SK-N-SH (cell line): ENCODE data around the gene TMEM187. TPM values are rescaled to one million over a fixed set of nuclear protein-coding genes. Genes with fewer than 3 reads are reported as not detected.

Source experiments
- CTCF ChIA-PET: fragments of 300-600, 350-600 bp; formaldehyde crosslinking; extraction: SDS; loops from one replicate; lab custom pipeline; 2021; lab: Yijun Ruan, JAX
- POLR2A ChIA-PET: fragments of 350-600 bp; sonication (Branson Sonifier 250); formaldehyde crosslinking; extraction: SDS; loops from one replicate; lab custom pipeline; 2020; ENCODE audit warnings: antibody characterized with exemption, inconsistent platforms; lab: Yijun Ruan, JAX
- DNase-seq: peaks from one replicate; pipeline ENCODE4 v3.0.0; 2012
- H2AFZ ChIP-seq: fragments of 200-600 bp; sonication (generic); 2 replicates; pipeline ENCODE4 v1.8.1; 2016; ENCODE audit warnings: antibody characterized with exemption, mild to moderate bottlenecking, low read depth
- H3F3A ChIP-seq: fragments of 200-600 bp; sonication (generic); replicated peaks from 2 replicates; pipeline ENCODE3; 2016; ENCODE audit warnings: antibody characterized with exemption, mild to moderate bottlenecking; ENCODE audit not compliant: insufficient read depth
- H3K27ac ChIP-seq, 2 experiments: fragments of 200-500 bp in 1 of 2; fragments of 200-600 bp in 1 of 2; sonication (Bioruptor generic) in 1 of 2; sonication (generic), shearing (Covaris generic) in 1 of 2; 2 replicates each; pipeline versions ENCODE4 v1.5.1 to v1.6.1; 2014 to 2016; ENCODE audit warnings: low read depth in 2 of 2, inconsistent platforms in 1 of 2, low read length in 1 of 2, mild to moderate bottlenecking in 1 of 2, mixed read lengths in 1 of 2
- H3K27me3 ChIP-seq: fragments of 200-600 bp; sonication (generic), shearing (Covaris generic); 2 replicates; pipeline ENCODE4 v1.6.1; 2016; ENCODE audit warnings: mixed run types; ENCODE audit not compliant: insufficient read depth
- H3K36me3 ChIP-seq, 2 experiments: fragments of 200-500 bp in 1 of 2; fragments of 200-600 bp in 1 of 2; sonication (Bioruptor generic) in 1 of 2; sonication (generic) in 1 of 2; replicated peaks in 1 of 2; 2 replicates each; pipeline versions ENCODE3 to v1.5.1; 2014 to 2016; ENCODE audit warnings: low read length in 1 of 2, mild to moderate bottlenecking in 1 of 2; ENCODE audit not compliant: insufficient read depth in 2 of 2, control insufficient read depth in 1 of 2
- H3K4me1 ChIP-seq, 2 experiments: fragments of 200-500 bp in 1 of 2; fragments of 200-600 bp in 1 of 2; sonication (Bioruptor generic) in 1 of 2; sonication (generic), shearing (Covaris generic) in 1 of 2; 2 replicates each; pipeline versions ENCODE4 v1.5.1 to v1.6.1; 2014 to 2016; ENCODE audit warnings: low read depth in 1 of 2, low read length in 1 of 2, mixed run types in 1 of 2; ENCODE audit not compliant: insufficient read depth in 2 of 2, control insufficient read depth in 1 of 2
- H3K4me2 ChIP-seq: fragments of 200-600 bp; sonication (generic), shearing (Covaris generic); 2 replicates; pipeline ENCODE4 v1.6.1; 2017; ENCODE audit warnings: mixed run types
- H3K4me3 ChIP-seq, 2 experiments: fragments of 200-500 bp in 1 of 2; fragments of 200-600 bp in 1 of 2; sonication (Bioruptor generic) in 1 of 2; sonication (generic), shearing (Covaris generic) in 1 of 2; 2 replicates each; pipeline versions ENCODE4 v1.5.1 to v1.8.1; 2014 to 2016; ENCODE audit warnings: low read depth in 2 of 2, inconsistent platforms in 1 of 2, low read length in 1 of 2, mild to moderate bottlenecking in 1 of 2, mixed read lengths in 1 of 2, moderate library complexity in 1 of 2
- H3K79me2 ChIP-seq: fragments of 200-600 bp; sonication (generic); 2 replicates; pipeline ENCODE4 v1.8.1; 2017; ENCODE audit warnings: mild to moderate bottlenecking; ENCODE audit not compliant: insufficient read depth
- H3K9ac ChIP-seq: fragments of 200-600 bp; sonication (generic); 2 replicates; pipeline ENCODE4 v1.6.1; 2017; ENCODE audit warnings: mixed run types
- H3K9me2 ChIP-seq: fragments of 200-600 bp; sonication (generic); 2 replicates; pipeline ENCODE4 v1.6.1; 2017; ENCODE audit warnings: mixed run types
- H3K9me3 ChIP-seq: fragments of 200-600 bp; sonication (generic); 2 replicates; pipeline ENCODE4 v1.6.1; 2017; ENCODE audit warnings: mixed run types, mild to moderate bottlenecking, moderate library complexity
- H4K20me1 ChIP-seq: fragments of 200-600 bp; sonication (generic); 2 replicates; pipeline ENCODE4 v1.6.1; 2017; ENCODE audit warnings: mild to moderate bottlenecking, mixed run types; ENCODE audit not compliant: insufficient read depth
- FOSL2 ChIP-seq: IDR thresholded peaks from 2 replicates; pipeline ENCODE4 v1.4.0; 2012; ENCODE audit warnings: low read depth, mild to moderate bottlenecking, moderate library complexity, borderline replicate concordance
- FOXJ3 ChIP-seq: sonication (generic); formaldehyde crosslinking; IDR thresholded peaks from 2 replicates; pipeline ENCODE4 v1.5.1; 2020; ENCODE audit warnings: mild to moderate bottlenecking, missing genetic modification reagents
- GABPA ChIP-seq: IDR thresholded peaks from 2 replicates; pipeline ENCODE4 v1.4.0; 2012; ENCODE audit warnings: low read depth, mild to moderate bottlenecking
- IRF3 ChIP-seq: fragments of 150-350 bp; IDR thresholded peaks from 2 replicates; pipeline ENCODE4 v1.6.1; 2016; ENCODE audit warnings: mild to moderate bottlenecking, low read depth, low read length
- MEF2A ChIP-seq: IDR thresholded peaks from 2 replicates; pipeline ENCODE4 v1.4.0; 2012; ENCODE audit warnings: low read depth, borderline replicate concordance
- MXI1 ChIP-seq: IDR thresholded peaks from 2 replicates; pipeline ENCODE4 v1.6.1; 2012; ENCODE audit warnings: mild to moderate bottlenecking, low read depth, low read length, improper control_type of control experiment
- POLR2AphosphoS5 ChIP-seq: IDR thresholded peaks from 2 replicates; pipeline ENCODE4 v1.6.1; 2012; ENCODE audit warnings: low read depth, low read length
- TCF12 ChIP-seq: IDR thresholded peaks from 2 replicates; pipeline ENCODE4 v1.4.0; 2012
- USF2 ChIP-seq: fragments of 150-350 bp; IDR thresholded peaks from 2 replicates; pipeline ENCODE4 v1.6.1; 2017; ENCODE audit warnings: antibody characterized with exemption, low read length, low read depth, borderline replicate concordance
- ZBTB33 ChIP-seq: IDR thresholded peaks from 2 replicates; pipeline ENCODE4 v1.4.0; 2012; ENCODE audit warnings: low read depth, borderline replicate concordance
- WGBS: methylation state at CpG from one replicate; pipeline ENCODE4 v1.1.6; 2017; ENCODE audit warnings: low lambda C conversion rate; 5-methylcytosine and 5-hydroxymethylcytosine counted together
- polyA plus RNA-seq, 3 experiments: library from polyadenylated mRNA; depleted of rRNA; stranded (reverse); fragments of >200 nt; gene quantifications; 2 replicates each; pipeline ENCODE4 v1.2.3, GENCODE V29; 2012

The TMEM187 gene
- polyA plus RNA-seq, 1 of the 3 experiments (the other 2 are of a cell fraction), result 10.9 TPM

- no peak for TF ChIP-seq IRF3
- no peak for TF ChIP-seq TCF12
- no peak for TF ChIP-seq FOSL2
- no peak for TF ChIP-seq USF2
Observed at GRCh38 chrX:153966283-153966688, 6.3 kb upstream of the TMEM187 start (continued).

- TF ChIP-seq GABPA, result no peak
- TF ChIP-seq FOXJ3, result no peak
- TF ChIP-seq MXI1, result no peak
- TF ChIP-seq TCF12, result no peak
- no peak for TF ChIP-seq MEF2A
- TF ChIP-seq POLR2AphosphoS5, result no peak
- TF ChIP-seq ZBTB33, result no peak
- Histone ChIP-seq H3K79me2 (peaks cover 83% of the 10 kb centered on the region), H3K9me3 (no peaks in the 10 kb centered on the region), H3K9me2 (no peaks in the 10 kb centered on the region), H2AFZ (no peak overlapping the region), H3K4me2 (peak overlapping the region; percentile 80), H3K9ac (no peak overlapping the region), H3K27me3 (no peaks in the 10 kb centered on the region), H3K4me3 (no peak overlapping the region), H4K20me1 (peaks cover 75% of the 10 kb centered on the region), H3F3A (no peaks in the 10 kb centered on the region), H3K27ac (no peak overlapping the region; a peak in 1 of 4 replicates), H3K4me1 (peaks cover 16 to 35% of the 10 kb centered on the region in 2 experiments; a peak in 2 of 4 replicates), H3K36me3 (peaks cover 8 to 30% of the 10 kb centered on the region in 2 experiments)
- ChIA-PET CTCF (interaction anchor here (0.8 to 11.6 kb wide), 5 partner anchors 18 to 350 kb away, joined by 3 to 179 read pairs (median 4); partner anchors contain the start of gene RENBP), POLR2A (interaction anchor here (0.6 to 0.9 kb wide), 2 partner anchors 173 to 393 kb away, joined by 3 read pairs; partner anchors contain the start of genes IDH3G and SSR4)
- WGBS, result 94% methylated on average over 12 of the region's 14 CpGs
- no peak for DNase-seq
Observed at GRCh38 chrX:153966841-153967535, 5.6 kb upstream of the TMEM187 start.
